ENCODE measurements around the gene LCLAT1.

DNA sequence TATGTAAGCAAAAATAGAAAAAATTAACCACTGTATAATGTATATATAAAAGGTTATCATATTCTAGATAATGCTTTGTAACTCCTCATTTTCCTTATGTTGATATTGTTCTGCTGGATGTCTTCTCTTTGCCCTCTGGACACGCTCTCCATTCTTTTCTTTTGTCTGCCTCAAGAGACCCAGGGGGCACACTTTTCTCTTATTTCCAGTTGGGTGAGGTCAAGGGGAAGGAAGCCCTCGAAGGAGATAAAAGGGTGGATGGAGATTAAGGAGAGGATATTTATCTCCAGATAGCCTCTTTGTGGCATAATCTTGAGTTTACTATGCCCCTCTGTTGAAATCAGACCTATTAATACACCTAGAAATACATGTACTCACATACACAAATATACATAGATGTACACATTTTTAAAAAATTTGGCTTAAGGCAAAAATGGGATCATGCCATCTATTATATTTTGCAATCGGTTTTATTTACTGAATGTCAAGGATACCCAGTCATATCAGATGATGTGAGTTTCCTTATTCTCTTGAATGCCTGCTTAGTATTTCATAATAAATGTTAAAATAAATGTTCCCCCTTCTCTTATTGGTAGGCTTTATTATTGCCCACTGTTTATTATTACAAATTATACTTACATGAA lies 65.3 kb downstream of the LCLAT1 start:
- TF ChIP-seq RAD21 (IDR thresholded peaks at IDR 0.05; ENCODE audit: low read length) (no peak), TAF1 (IDR thresholded peaks at IDR 0.05; ENCODE audit: borderline replicate concordance, low read depth, low read length) (no peak), GATA2 (CRISPR knock-in tag; IDR thresholded peaks at IDR 0.05) (no peak), FOXJ3 (CRISPR knock-in tag; IDR thresholded peaks at IDR 0.05) (no peak), MXI1 (IDR thresholded peaks at IDR 0.05; ENCODE audit: low read depth, low read length) (no peak), EZH2phosphoT487 (IDR thresholded peaks at IDR 0.05; ENCODE audit: borderline replicate concordance, low read depth) (no peak)
- TF ChIP-seq, protein P1, sequence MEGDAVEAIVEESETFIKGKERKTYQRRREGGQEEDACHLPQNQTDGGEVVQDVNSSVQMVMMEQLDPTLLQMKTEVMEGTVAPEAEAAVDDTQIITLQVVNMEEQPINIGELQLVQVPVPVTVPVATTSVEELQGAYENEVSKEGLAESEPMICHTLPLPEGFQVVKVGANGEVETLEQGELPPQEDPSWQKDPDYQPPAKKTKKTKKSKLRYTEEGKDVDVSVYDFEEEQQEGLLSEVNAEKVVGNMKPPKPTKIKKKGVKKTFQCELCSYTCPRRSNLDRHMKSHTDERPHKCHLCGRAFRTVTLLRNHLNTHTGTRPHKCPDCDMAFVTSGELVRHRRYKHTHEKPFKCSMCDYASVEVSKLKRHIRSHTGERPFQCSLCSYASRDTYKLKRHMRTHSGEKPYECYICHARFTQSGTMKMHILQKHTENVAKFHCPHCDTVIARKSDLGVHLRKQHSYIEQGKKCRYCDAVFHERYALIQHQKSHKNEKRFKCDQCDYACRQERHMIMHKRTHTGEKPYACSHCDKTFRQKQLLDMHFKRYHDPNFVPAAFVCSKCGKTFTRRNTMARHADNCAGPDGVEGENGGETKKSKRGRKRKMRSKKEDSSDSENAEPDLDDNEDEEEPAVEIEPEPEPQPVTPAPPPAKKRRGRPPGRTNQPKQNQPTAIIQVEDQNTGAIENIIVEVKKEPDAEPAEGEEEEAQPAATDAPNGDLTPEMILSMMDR (IDR thresholded peaks at IDR 0.05): no peak
- TF ChIP-seq, protein P2, sequence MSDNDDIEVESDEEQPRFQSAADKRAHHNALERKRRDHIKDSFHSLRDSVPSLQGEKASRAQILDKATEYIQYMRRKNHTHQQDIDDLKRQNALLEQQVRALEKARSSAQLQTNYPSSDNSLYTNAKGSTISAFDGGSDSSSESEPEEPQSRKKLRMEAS (IDR thresholded peaks at IDR 0.05; ENCODE audit: low read depth): no peak
